RCC 7860 (cell line): ENCODE results near the gene NLK.

Source experiments
- DNase-seq: peaks from one replicate; pipeline ENCODE4 v3.0.0-alpha.2; 2015; ENCODE audit warnings: low spot score
- FAIRE-seq: peaks from 2 replicates; lab custom pipeline; 2012; peaks lifted over from hg19 to GRCh38; lab: Jason Lieb, UNC

The NLK gene

DNA sequence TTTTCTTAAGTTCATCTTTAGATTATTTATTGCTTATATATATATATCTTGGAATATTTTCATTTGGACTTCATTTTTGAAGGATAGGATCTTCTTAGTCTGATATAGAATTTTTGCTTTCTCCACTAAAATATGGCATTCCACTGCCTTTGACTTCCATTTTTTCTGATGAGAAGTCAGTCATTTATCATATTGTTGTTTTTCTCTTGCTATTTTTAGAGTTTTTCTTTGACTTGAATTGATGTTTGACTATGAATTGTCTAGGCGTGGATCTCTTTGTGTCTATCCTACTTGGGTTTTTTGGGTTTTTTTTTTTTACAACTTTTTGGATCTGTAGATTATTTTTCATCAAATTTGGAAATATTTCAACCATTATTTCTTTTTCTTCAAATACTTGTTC lies 67.7 kb downstream of the NLK start:
- DNase-seq (no peak), FAIRE-seq (peak; percentile 34)

GRCh38 chr17:28112181-28112580 lies 69.7 kb downstream of the NLK start:
- FAIRE-seq (no peak), DNase-seq (no peak)

GRCh38 chr17:28112606-28113005 lies 70.1 kb downstream of the NLK start:
- FAIRE-seq, result no peak

GRCh38 chr17:28113269-28113668 lies 70.8 kb downstream of the NLK start:
- DNase-seq (no peak), FAIRE-seq (no peak)

More at GRCh38 chr17:28112606-28113005, 70.1 kb downstream of the NLK start:
- DNase-seq, result no peak

DNA sequence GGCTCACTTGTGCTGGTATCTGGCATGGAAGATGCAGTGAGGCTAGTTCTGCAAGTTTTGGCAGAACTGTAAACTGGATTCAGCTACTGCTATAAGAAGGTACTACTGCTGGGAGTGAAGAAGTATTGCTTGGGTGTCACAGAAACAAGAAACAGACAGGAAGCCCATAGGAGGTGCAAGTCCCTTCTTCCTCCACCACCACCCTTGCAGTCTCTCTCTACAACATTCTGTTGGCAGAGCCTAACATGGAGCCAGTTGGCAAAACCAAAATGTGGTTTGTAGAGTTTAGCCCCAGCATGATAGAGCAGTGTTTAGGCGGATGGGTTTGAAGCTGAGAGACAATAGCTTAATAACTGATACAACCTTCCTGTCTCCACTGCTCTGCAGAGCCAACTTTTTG lies 72.6 kb downstream of the NLK start:
- no peak for FAIRE-seq

DNA sequence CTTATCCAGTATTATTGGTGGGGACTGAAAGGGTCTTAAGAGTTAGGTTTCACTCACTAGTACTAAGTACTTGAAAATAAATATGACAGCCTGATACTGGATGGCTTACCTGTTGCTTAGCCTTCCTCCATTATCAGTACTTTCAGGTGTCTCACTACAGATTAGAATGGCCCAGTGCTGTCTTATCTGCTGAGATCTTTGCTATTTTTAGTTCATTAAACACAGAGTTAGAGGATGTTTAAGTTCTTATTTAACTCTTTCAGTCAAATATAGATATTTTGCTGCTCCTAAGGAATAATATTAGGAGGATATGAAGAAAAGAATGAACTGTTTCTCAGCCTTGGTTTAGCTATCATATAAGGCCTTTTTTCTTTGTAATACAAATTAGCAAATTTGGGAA lies 74.8 kb downstream of the NLK start:
- FAIRE-seq (no peak), DNase-seq (no peak)

More for the DNA sequence above, 72.6 kb downstream of the NLK start:
- no peak for DNase-seq

GRCh38 chr17:28118362-28118761 lies 75.9 kb downstream of the NLK start:
- FAIRE-seq (no peak), DNase-seq (no peak)

- no peak for DNase-seq
- FAIRE-seq, result no peak
Measured at GRCh38 chr17:28119046-28119445, 76.6 kb downstream of the NLK start.

- DNase-seq (no peak), FAIRE-seq (no peak)
Measured at GRCh38 chr17:28119560-28119959, 77.1 kb downstream of the NLK start.

DNA sequence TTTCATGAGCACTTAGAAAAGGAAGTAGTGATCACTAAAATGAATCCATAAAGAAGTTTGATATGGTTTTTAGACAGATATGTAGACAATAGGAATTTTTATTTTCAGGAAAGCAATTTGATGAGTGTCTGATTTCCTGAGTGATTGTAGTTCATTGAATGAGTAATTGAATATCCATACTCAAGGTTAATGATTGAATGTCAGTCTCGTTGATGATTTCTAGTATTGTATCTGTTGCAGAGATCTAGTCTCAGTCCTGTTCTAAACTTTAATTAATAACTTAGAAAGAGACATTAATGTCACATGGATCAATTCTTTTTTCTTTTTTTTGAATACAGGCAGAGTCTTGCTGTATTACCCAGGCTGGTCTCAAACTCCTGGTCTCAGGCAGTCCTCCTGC lies 78.3 kb downstream of the NLK start:
- DNase-seq, result no peak
- FAIRE-seq, result peak; percentile 85

GRCh38 chr17:28124962-28125361 lies 82.5 kb downstream of the NLK start:
- FAIRE-seq (peak; percentile 29), DNase-seq (no peak)

- DNase-seq (no peak), FAIRE-seq (no peak)
Measured at GRCh38 chr17:28125526-28126378, 83.3 kb downstream of the NLK start.

- FAIRE-seq, result no peak
Measured at GRCh38 chr17:28127196-28127595, 84.7 kb downstream of the NLK start.

GRCh38 chr17:28128779-28129178 lies 86.3 kb downstream of the NLK start:
- no peak for FAIRE-seq
- DNase-seq, result no peak

More at GRCh38 chr17:28127196-28127595, 84.7 kb downstream of the NLK start:
- DNase-seq, result no peak

DNA sequence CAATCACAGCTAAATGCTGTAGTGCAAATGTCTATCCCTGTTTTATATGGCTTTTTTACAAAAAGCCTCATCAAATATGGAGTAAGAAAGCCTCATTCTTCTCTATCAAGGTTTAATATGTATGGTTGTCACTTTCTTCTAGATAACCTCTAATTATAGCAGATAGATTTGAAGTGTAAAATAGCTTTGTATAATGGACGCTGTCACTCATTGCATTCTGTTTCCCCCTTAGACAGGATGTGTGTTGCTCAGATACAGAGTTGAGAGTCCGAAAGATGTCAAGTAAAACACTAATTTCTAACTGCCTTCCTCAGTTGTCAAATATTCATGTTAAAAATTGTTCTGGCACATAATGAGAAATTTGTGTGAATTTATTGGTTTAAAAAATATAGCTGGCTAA lies 88.0 kb downstream of the NLK start:
- FAIRE-seq (no peak), DNase-seq (no peak)

DNA sequence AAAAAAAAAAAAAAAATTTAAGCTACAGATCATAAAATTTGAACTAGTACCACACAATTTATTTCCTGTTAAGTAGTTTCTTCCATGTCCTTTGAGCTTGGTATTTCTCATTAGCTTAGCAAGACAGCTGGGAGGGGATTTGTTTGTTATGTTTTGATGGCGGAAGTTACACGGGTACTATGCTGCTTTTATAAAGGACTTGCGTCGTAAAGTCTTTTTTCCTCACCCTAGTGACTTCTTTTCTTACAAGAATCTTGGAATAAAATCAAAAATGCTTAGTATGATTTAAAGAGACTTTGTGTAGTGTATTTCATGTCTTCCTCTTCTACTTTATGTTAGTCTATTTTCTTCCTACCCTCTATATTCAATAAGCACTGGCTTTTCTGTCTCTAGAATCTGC lies 89.1 kb downstream of the NLK start:
- FAIRE-seq (no peak), DNase-seq (no peak)

DNA sequence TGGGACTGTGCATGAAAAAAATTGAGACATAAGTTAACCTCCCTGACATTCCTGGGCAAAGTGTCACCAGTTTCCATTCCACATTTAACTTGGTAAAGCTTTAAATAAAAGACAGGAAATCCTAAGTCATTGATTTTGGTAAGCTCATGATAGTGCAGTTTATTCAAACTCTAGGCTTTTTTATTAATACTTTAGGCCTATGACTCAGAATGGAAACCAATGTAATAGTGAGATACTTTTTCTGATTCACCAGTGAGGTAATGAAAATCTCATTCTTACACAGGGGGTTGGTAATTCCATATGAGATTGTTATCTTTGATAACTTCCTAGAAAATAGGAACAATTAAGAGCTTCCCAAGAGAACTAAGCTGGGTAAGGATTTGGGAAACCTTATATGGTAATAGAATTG lies 91.1 kb downstream of the NLK start:
- peak; percentile 92 for FAIRE-seq

GRCh38 chr17:28136923-28137322 lies 94.4 kb downstream of the NLK start:
- DNase-seq, result no peak
- FAIRE-seq, result no peak

More for the DNA sequence above, 91.1 kb downstream of the NLK start:
- peak; percentile 87 for DNase-seq

GRCh38 chr17:28139822-28140221 lies 97.3 kb downstream of the NLK start:
- FAIRE-seq (no peak), DNase-seq (no peak)

DNA sequence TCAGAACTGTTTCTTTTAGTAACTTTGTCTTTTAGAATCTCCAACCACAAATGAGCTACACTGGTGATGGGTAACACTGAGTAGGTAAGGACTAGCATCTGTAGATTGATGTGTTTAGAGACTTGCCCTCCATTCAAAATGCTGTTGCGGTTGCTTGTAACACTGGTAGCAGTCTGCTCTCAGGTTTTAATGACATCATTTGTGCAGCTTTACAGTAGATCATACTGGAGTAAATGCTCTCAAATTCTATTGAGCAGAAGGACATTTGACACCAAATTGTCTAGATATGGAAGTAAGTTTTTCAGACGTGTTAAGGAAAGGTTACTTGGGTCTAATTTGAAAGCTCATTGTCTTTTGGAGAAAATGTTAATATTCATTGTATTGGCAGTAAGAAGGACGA lies 98.8 kb downstream of the NLK start:
- FAIRE-seq (no peak), DNase-seq (no peak)

DNA sequence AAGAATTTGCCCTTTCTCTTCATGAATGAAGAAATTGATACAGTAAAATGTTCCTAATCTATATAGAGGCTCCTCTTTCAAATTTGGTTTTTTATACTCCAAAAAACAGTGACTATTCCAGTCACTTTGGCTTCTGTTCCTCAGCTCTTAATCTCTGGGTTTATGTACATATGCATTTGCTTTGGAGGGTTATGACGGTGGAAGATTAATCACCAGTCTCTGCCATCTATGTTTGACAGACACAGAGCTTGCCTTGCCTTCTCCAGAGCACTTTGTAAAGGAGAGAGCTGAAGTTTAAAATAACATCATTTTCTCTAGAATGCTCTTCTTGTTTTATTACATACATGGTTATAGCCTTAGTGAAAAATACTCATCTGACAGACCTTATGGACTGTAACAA lies 99.3 kb downstream of the NLK start:
- no peak for DNase-seq
- FAIRE-seq, result no peak

DNA sequence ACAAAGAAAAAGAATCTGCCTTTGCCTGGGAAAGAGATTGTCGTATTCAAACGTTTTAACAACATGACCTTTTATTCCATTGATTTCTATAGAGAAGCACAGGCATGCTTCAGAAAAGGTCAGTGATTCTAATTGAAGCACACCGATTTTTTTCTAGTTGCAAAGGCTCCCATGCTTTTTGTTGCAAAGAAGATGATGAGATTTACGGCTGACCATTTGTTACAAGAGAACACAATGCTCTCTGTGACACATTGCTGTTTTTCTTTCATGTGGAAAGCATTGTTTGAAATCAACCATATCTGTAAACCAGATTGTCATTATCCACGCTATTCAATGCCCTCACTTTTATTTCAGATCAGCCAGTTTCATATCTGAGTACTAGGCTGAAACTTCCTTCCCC lies 99.8 kb downstream of the NLK start:
- DNase-seq (no peak), FAIRE-seq (no peak)

GRCh38 chr17:28144019-28144418 lies 101.5 kb downstream of the NLK start:
- DNase-seq (no peak), FAIRE-seq (no peak)
